Measurements from ENCODE around the gene TEC.

The TEC gene

GRCh38 chr4:48139691-48140090 lies 129.9 kb downstream of the TEC start:
- TF ChIP-seq CTCF (IDR thresholded peaks at IDR 0.05; ENCODE audit: low read depth, low read length, missing control alignments): no peak
- no peak for DNase-seq (ENCODE audit: extremely low read depth, low read depth)
- H3K4me3 ChIP-seq (replicated peaks; ENCODE audit: low read depth, low read length): no peak overlapping the region

- no peak for TF ChIP-seq CTCF (IDR thresholded peaks at IDR 0.05; ENCODE audit: low read depth, low read length, missing control alignments)
- no peak for DNase-seq (ENCODE audit: extremely low read depth, low read depth)
- no peak overlapping the region for H3K4me3 ChIP-seq (replicated peaks; ENCODE audit: low read depth, low read length)
These were observed 130.7 kb downstream of the TEC start for GRCh38 chr4:48138936-48139335.

GRCh38 chr4:48138511-48138910 lies 131.1 kb downstream of the TEC start:
- DNase-seq (ENCODE audit: extremely low read depth, low read depth): no peak
- no peak overlapping the region for H3K4me3 ChIP-seq (replicated peaks; ENCODE audit: low read depth, low read length)
- no peak for TF ChIP-seq CTCF (IDR thresholded peaks at IDR 0.05; ENCODE audit: low read depth, low read length, missing control alignments)

- H3K4me3 ChIP-seq (replicated peaks; ENCODE audit: low read depth, low read length): no peak overlapping the region
- DNase-seq (ENCODE audit: extremely low read depth, low read depth): no peak
- TF ChIP-seq CTCF (IDR thresholded peaks at IDR 0.05; ENCODE audit: low read depth, low read length, missing control alignments): no peak
These were observed 131.8 kb downstream of the TEC start for GRCh38 chr4:48137846-48138245.

GRCh38 chr4:48134081-48134480 lies 135.6 kb downstream of the TEC start, which contains the start of gene TXK:
Gene TXK, minus strand, starts transcription at chr4:48134250. Its CDS starts 80 bp downstream, at chr4:48134170.
- DNase-seq (ENCODE audit: extremely low read depth, low read depth): no peak
- H3K4me3 ChIP-seq (replicated peaks; ENCODE audit: low read depth, low read length): no peak within 1 kb of the TSS
- no peak for TF ChIP-seq CTCF (IDR thresholded peaks at IDR 0.05; ENCODE audit: low read depth, low read length, missing control alignments)

- DNase-seq (ENCODE audit: extremely low read depth, low read depth): no peak
- TF ChIP-seq CTCF (IDR thresholded peaks at IDR 0.05; ENCODE audit: low read depth, low read length, missing control alignments): no peak
- no peak overlapping the region for H3K4me3 ChIP-seq (replicated peaks; ENCODE audit: low read depth, low read length)
These were observed 136.0 kb downstream of the TEC start for GRCh38 chr4:48133669-48134068.

GRCh38 chr4:48131736-48132135 lies 137.9 kb downstream of the TEC start:
- TF ChIP-seq CTCF (IDR thresholded peaks at IDR 0.05; ENCODE audit: low read depth, low read length, missing control alignments): no peak
- no peak for DNase-seq (ENCODE audit: extremely low read depth, low read depth)
- no peak overlapping the region for H3K4me3 ChIP-seq (replicated peaks; ENCODE audit: low read depth, low read length)
